GM19240 (cell line): ENCODE results near the gene PIP4P1.
A peak's percentile ranks its signal among the peaks of the same experiment; 100 is the strongest.
"Not testable (repeated sequence)": the region's sequence is repeated elsewhere in the genome, so short reads cannot be mapped to it uniquely, and the experiment has no call there.

ENCODE experiments used
- DNase-seq: peaks from one replicate; pipeline ENCODE4 v3.0.0; 2011; ENCODE audit warnings: low spot score; ENCODE audit not compliant: insufficient read length

PIP4P1 gene

GRCh38 chr14:20461225-20462141 is at the start of gene PIP4P1:
Gene PIP4P1 (minus strand): TSS chr14:20461434. CDS start chr14:20461325, 109 bp downstream.
- DNase-seq = peak; percentile 67

DNA sequence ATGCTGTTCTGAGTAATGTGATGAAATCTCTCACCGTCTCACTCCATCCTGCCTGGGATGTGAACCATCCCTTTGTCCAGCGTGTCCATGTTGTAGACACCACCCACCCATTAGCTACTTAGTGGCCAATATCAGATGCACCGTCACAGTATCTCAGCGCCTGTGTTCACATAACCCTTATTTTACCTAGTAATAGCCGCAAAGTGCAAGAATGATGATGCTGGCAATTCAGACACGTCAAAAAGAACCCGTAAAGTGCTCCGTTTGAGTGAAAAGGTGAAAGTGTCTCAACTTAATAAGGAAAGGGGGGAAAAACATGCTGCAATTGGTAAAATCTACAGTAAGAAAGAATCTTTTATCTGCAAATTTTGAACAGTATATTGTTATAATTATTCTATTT is 47.1 kb upstream of the PIP4P1 start:
- DNase-seq = no peak

GRCh38 chr14:20507537-20507936 is 46.3 kb upstream of the PIP4P1 start:
- not testable (repeated sequence) for DNase-seq

DNA sequence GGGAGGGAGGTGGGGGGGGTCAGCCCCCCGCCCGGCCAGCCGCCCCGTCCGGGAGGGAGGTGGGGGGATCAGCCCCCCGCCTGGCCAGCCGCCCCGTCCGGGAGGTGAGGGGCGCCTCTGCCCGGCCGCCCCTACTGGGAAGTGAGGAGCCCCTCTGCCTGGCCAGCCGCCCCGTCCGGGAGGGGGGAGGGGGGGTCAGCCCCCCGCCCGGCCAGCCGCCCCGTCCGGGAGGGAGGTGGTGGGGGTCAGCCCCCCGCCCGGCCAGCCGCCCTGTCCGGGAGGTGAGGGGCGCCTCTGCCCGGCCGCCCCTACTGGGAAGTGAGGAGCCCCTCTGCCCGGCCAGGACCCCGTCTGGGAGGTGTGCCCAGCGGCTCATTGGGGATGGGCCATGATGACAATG is 45.5 kb upstream of the PIP4P1 start:
- DNase-seq = not testable (repeated sequence)

- DNase-seq = not testable (repeated sequence)
These were observed 45.0 kb upstream of the PIP4P1 start for GRCh38 chr14:20506276-20506675.

GRCh38 chr14:20503898-20504297 is 42.7 kb upstream of the PIP4P1 start:
- DNase-seq = no peak

DNA sequence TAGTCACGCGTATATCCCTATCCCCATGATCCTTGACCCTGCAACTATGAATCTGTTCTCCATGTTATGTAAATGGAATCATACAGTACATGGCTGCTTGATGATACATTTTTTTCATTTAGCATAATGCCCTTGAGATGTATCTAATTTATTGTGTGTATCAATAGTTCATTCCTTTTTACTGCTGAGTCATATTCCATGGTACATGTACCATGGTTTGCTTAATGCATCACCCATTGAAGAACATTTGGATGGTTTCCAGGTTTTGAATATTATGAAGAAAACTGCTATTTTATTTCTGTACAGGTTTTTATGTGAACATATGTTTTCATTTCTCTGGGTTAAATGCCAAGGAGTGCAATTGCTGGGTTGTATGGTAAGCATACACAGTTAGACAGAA is 40.1 kb upstream of the PIP4P1 start:
- no peak for DNase-seq

DNA sequence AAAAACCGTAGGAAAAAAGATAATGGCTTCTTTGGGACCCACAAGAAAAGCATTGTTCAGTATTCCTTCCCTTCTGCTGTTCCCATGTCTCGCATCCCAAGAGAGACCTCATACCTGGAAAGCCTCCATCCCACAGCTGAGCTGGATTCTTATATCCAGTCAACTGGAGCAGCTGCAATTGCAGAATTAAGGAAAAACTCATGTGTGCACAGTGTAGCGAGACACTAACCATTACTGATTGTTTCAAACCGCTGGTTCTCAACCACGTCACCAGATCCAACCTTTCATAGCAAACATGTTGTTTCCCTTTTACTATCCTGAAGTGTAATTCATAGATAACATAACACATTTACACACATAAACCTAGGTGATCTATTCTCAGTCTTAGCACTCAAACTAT is 38.6 kb upstream of the PIP4P1 start:
- DNase-seq = no peak

- DNase-seq = no peak
These were observed 37.9 kb upstream of the PIP4P1 start for GRCh38 chr14:20499108-20499507.

- DNase-seq = no peak
These were observed 37.4 kb upstream of the PIP4P1 start for GRCh38 chr14:20498622-20499021.

DNA sequence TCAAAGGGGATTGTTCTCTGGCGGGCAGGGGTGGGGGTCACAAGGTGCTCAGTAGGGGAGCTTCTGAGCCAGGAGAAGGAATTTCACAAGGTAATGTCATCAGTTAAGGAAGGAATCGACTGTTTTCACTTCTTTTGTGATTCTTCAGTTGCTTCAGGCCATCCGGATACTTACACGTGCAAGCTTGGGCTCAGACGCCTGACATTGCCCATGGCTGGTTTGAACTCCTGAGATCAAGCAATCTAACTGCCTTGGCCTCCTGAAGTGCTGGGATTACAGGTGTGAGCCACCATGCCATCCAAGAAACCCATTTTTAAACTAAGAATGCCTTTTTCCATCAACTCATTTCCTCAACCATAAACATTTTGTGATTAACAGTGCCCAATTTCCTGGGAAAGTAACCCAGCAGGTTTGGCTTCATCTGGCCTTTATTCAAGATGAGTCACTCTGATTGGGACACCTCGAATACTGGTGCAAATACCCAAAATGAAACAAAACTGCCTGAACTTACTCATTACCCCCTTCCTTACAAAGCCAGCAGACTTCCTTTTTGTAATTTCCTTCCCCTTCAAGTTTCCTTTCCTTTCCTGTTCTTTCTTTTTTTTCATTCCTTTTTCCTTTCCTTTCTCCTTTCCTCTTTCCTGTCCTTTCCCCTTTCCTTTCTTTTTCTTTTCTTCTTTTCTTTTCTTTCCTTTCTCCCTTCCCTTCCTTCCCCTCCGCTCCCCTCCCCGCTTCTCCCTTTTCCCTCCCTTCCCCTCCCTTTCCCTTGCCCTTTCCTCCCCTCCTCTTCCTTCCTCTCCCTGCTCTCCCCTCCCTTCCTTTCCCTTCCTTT is 33.9 kb upstream of the PIP4P1 start:
- DNase-seq = no peak

DNA sequence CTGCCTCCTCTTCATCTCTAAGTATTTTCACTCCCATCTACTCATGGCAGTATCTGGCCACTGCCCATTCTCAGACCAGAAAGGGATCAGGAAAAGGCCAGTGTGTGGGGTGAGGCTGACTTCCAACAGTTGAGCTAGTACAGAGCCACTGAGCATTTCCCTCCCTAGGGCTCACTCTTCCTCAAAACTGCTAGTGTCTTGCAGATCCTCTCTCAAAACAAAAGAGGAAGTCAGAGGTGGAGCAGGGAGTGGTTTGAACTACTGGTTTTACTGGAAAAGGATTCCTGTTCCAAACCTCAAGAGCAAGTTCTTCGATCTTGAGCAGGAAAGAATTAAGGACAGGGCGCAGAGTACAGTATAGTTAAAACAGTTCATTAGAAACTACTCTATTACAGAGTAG is 32.4 kb upstream of the PIP4P1 start:
- no peak for DNase-seq

GRCh38 chr14:20492486-20492885 is 31.3 kb upstream of the PIP4P1 start:
- no peak for DNase-seq

DNA sequence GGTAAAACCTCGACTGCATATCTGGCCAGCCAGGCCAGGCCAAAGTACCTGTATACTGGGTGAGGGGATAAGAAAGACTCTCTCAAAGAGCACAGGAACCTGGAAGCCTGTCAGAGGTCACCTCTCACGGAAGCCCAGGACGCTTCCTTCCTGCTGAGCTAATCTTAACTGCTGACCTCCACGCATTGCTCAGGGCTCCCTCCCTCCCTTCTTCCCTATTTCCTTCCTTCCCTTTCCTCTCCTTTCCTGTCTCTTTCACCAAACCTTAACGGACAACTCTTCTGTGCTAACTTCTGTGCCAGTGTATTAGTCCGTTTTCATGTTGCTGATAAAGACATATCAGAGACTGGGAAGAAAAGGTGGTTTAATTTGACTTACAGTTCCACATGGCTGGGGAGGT is 29.3 kb upstream of the PIP4P1 start:
- no peak for DNase-seq

DNA sequence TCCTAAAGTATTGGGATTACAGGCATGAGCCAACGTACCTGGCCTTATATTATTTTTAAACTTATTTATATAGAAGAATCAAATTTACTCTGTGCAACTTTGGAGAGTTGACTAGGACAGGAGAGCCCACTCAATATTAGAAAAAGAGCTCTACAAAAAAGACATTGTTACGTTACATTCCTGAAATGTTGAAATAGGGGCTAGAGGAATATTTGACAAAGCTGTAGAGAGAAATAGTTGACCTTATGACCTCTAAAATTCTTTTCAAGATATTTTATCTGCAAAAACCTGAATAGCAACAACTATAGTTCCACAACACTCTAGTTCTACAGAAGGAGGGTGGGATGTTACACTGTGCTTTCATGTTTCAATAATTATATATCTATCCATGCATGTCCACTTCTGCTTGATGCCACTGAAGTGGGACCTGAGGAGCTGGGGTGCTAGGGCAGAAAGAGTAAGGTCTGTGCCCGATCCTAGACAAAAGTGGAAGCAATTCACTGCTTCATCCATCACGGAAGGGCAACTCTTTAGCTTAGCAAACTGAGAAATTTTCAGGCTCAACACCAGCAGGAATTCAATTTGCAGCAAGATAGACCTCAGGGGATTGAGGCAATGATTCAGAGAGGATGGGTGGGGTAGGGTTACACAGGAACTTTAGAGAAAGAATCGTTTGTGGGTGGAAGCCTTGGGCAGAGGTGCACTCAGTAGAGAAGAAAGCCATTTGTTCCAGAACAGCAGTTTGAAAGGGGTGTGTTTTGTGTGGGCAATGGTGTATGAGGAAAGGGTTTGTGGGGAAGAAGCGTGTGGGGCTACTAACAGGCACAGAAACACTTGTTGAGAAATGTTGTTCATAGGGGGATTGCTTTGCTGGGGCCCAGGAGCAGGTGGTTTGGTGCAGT is 28.1 kb upstream of the PIP4P1 start:
- DNase-seq = no peak

DNA sequence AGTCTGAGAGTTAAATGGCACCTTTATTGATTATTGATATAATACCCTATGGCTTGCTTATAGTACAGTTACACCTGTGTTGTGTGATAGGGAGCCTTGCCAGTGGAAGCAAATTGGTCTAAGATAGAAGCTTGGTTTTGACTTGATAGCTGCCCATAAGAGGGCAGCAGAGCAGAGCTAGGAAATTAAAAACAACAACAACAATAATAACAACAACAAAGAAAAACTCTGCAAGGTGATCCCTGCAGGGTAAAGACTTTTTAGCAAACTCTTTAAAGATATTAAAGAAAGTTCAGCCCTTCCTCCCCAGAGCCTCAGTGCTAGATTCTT is 26.1 kb upstream of the PIP4P1 start:
- DNase-seq = no peak

GRCh38 chr14:20486684-20487395 is 25.6 kb upstream of the PIP4P1 start:
- no peak for DNase-seq

DNA sequence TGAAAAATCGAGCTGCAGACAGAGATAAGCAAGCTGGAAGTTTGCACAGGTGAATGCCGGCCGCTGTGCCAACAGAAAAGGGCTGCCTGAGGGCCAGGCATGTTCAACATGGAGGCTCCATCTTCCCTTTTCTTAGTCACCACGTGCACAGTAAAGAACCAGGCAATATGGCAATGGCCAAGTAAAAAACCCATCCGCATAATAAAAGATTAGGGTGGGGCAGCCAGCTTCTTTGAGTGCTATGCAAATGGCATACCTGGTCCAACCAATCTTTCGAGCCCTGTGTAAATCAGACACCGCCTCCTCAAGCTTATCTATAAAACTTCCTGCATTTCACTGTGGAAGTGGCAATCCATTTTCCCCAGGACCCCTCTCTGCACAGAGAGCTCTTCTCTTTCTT is 24.7 kb upstream of the PIP4P1 start:
- DNase-seq = no peak

DNA sequence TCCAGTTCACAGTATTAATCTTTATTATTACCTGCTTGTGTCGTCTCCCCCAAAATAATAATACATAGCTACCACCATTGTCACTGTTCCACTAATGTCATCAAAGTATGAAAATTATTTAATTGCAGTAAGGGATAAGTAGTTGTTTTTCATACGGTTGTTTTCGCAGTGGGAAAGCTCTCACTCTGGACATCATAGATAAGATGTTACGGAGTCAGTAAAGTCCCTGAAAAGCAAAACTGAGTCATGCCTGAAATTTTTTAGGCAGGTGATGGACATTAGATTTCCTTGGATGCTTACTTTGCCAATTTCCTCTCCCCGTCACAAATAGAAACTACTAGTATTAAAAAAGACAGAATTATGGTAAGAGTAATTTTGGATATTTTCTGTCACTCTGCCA is 21.1 kb upstream of the PIP4P1 start:
- no peak for DNase-seq

GRCh38 chr14:20478894-20479293 is 17.7 kb upstream of the PIP4P1 start:
- no peak for DNase-seq
